ENCODE measurements around the gene ZMYND8. TPM values are rescaled to one million over a fixed set of nuclear protein-coding genes. Genes with fewer than 3 reads are reported as not detected.

Gene ZMYND8
- total RNA-seq, 1 experiment from 2014 or later = 107 TPM

DNA sequence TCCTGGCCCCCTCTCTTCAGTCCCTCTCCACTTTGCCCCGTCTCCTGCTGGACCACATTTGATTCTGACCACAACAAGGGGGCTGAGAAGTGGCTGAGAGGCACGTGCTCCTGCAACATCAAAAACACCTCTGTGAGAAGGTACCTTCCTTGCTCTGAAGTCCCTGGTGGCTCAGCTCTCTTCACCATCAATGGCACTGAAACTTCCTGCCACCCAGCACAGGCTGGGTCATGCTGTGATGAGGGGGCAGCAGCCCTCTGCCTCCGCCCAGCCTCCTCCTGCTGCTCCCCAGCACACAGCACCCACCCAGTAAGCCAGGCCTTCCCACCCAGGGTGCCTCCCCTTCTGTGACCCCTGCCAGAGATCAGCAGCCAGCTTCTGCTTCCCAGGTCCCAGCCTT, 10.3 kb downstream of the ZMYND8 start:
- peaks cover 62% of the 10 kb centered on the region for H3K36me3 ChIP-seq (ENCODE audit: low read depth)
- H3K27me3 ChIP-seq (ENCODE audit: insufficient read depth, low read depth) = no peaks in the 10 kb centered on the region
- H2AFZ ChIP-seq = no peak overlapping the region
- no peaks in the 10 kb centered on the region for H3K9me3 ChIP-seq (ENCODE audit: insufficient read depth, low read depth)
- H3K4me2 ChIP-seq = no peak overlapping the region
- no peak for TF ChIP-seq CTCF (conservative IDR thresholded peaks at IDR 0.05)
- TF ChIP-seq EZH2 (IDR thresholded peaks at IDR 0.05; ENCODE audit: low read depth) = no peak
- POLR2A ChIA-PET (ENCODE audit: unreplicated experiment) = no interaction called here
- H3K9me2 ChIP-seq (ENCODE audit: insufficient read depth) = no peaks in the 10 kb centered on the region
- intact Hi-C loops (cut with micrococcal nuclease; ENCODE audit: unreplicated experiment) = no loop called here
- no peak overlapping the region for H3K4me3 ChIP-seq
- no peak for DNase-seq
- H3K79me2 ChIP-seq (ENCODE audit: low read depth) = peaks cover 96% of the 10 kb centered on the region
- CTCF ChIA-PET = interaction anchor here (0.6 kb wide), 1 partner anchor 843 kb away, joined by 11 read pairs; no protein-coding TSS in a partner anchor
- BruUV-seq (replicated peaks) = no TSS peak
- peaks cover 26% of the 10 kb centered on the region for H3K4me1 ChIP-seq (replicated peaks; ENCODE audit: insufficient read depth)
- peaks cover 20% of the 10 kb centered on the region for H3F3A ChIP-seq (ENCODE audit: insufficient read depth, low read depth)
- H3K27ac ChIP-seq = no peak overlapping the region
- H4K20me1 ChIP-seq (ENCODE audit: insufficient read depth) = peaks cover 5% of the 10 kb centered on the region; the same call in 1 of the 2 replicates

GRCh38 chr20:47345214-47345613, 11.3 kb downstream of the ZMYND8 start:
- Histone ChIP-seq H2AFZ (no peak overlapping the region), H3K9me2 (ENCODE audit: insufficient read depth) (no peaks in the 10 kb centered on the region), H3K9me3 (ENCODE audit: insufficient read depth, low read depth) (no peaks in the 10 kb centered on the region), H4K20me1 (ENCODE audit: insufficient read depth) (peaks cover 5% of the 10 kb centered on the region; the same call in 1 of the 2 replicates), H3F3A (ENCODE audit: insufficient read depth, low read depth) (peaks cover 29% of the 10 kb centered on the region), H3K4me1 (replicated peaks; ENCODE audit: insufficient read depth) (peaks cover 16% of the 10 kb centered on the region), H3K36me3 (ENCODE audit: low read depth) (peaks cover 64% of the 10 kb centered on the region), H3K79me2 (ENCODE audit: low read depth) (peaks cover 96% of the 10 kb centered on the region), H3K4me3 (no peak overlapping the region), H3K27me3 (ENCODE audit: insufficient read depth, low read depth) (no peaks in the 10 kb centered on the region), H3K27ac (no peak overlapping the region), H3K4me2 (no peak overlapping the region)
- no peak for TF ChIP-seq EZH2 (IDR thresholded peaks at IDR 0.05; ENCODE audit: low read depth)
- TF ChIP-seq CTCF (conservative IDR thresholded peaks at IDR 0.05) = no peak
- BruUV-seq (replicated peaks) = no TSS peak
- DNase-seq = no peak
- POLR2A ChIA-PET (ENCODE audit: unreplicated experiment) = interaction anchor here (0.6 kb wide), 1 partner anchor 26 kb away, joined by 7 read pairs; no protein-coding TSS in a partner anchor
- CTCF ChIA-PET = no interaction called here
- intact Hi-C loops (cut with micrococcal nuclease; ENCODE audit: unreplicated experiment) = no loop called here

DNA sequence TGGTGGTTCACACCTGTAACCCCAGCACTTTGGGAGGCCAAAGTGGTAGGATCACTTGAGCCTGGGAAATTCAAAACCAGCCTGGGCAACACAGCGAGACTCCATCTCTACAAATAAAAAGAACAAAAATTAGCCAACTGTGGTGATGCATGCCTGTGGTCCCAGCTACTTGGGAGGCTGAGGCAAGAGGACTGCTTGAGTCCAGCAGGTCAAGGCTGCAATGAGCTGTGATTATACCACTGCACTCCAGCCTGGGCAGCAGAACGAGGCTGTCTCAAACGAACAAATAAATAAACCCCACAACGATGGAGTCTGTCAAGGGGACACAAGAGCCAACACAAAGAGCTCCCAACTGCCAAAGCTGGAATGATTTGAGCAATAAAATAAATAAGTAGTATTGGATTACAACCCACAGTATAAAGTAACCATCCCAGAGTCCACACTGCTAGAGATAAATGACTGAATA, 13.5 kb downstream of the ZMYND8 start:
- Histone ChIP-seq H2AFZ (no peak overlapping the region), H3K9me2 (ENCODE audit: insufficient read depth) (no peaks in the 10 kb centered on the region), H3K4me3 (no peak overlapping the region), H3K4me1 (replicated peaks; ENCODE audit: insufficient read depth) (peaks cover 5% of the 10 kb centered on the region; the same call in 1 of the 2 replicates), H3K27me3 (ENCODE audit: insufficient read depth, low read depth) (no peaks in the 10 kb centered on the region), H3K4me2 (no peak overlapping the region), H3K9me3 (ENCODE audit: insufficient read depth, low read depth) (no peaks in the 10 kb centered on the region), H3K27ac (0 out of 2 replicates have a peak overlapping the region, but pooled peaks have one; percentile 3), H4K20me1 (ENCODE audit: insufficient read depth) (peaks cover 15% of the 10 kb centered on the region; the same call in 1 of the 2 replicates), H3K79me2 (ENCODE audit: low read depth) (peaks cover 95% of the 10 kb centered on the region), H3K36me3 (ENCODE audit: low read depth) (peaks cover 52% of the 10 kb centered on the region), H3F3A (ENCODE audit: insufficient read depth, low read depth) (peaks cover 27% of the 10 kb centered on the region)
- no TSS peak for BruUV-seq (replicated peaks)
- ChIA-PET CTCF (interaction anchor here (0.6 kb wide), 1 partner anchor 13 kb away, joined by 3 read pairs; no protein-coding TSS in a partner anchor), POLR2A (ENCODE audit: unreplicated experiment) (interaction anchor here (0.6 to 0.7 kb wide), 3 partner anchors 9 to 682 kb away, joined by 4 to 6 read pairs (median 4); no protein-coding TSS in a partner anchor)
- TF ChIP-seq EZH2 (IDR thresholded peaks at IDR 0.05; ENCODE audit: low read depth) (no peak), CTCF (conservative IDR thresholded peaks at IDR 0.05) (no peak)
- DNase-seq = no peak
- intact Hi-C loops (cut with micrococcal nuclease; ENCODE audit: unreplicated experiment) = no loop called here
